HG02678 (cell line): Measurements from ENCODE around the gene SORBS1.
"Not testable (repeated sequence)": the region's sequence is repeated elsewhere in the genome, so short reads cannot be mapped to it uniquely, and the experiment has no call there.

Experiments
- ATAC-seq: cut with Tn5 transposase; IDR thresholded peaks from one replicate; pipeline ENCODE4 v1.9.1; 2021; ENCODE audit warnings: mild to moderate bottlenecking, moderate library complexity; ENCODE audit not compliant: unreplicated experiment

The SORBS1 gene

GRCh38 chr10:95356190-95356955 is 204.8 kb downstream of the SORBS1 start:
- ATAC-seq: no peak

GRCh38 chr10:95355301-95355700 is 205.9 kb downstream of the SORBS1 start:
- ATAC-seq: no peak

GRCh38 chr10:95354110-95354509 is 207.1 kb downstream of the SORBS1 start:
- ATAC-seq: no peak

GRCh38 chr10:95353123-95353522 is 208.0 kb downstream of the SORBS1 start:
- no peak for ATAC-seq

- ATAC-seq: no peak
Measured at GRCh38 chr10:95352684-95353083, 208.5 kb downstream of the SORBS1 start.

- no peak for ATAC-seq
Measured at GRCh38 chr10:95350830-95351228, 210.3 kb downstream of the SORBS1 start.

- ATAC-seq: no peak
Measured at GRCh38 chr10:95350219-95350829, 210.8 kb downstream of the SORBS1 start.

GRCh38 chr10:95347402-95347766 is 213.8 kb downstream of the SORBS1 start:
- not testable (repeated sequence) for ATAC-seq

- ATAC-seq: no peak
Measured at GRCh38 chr10:95346715-95347401, 214.3 kb downstream of the SORBS1 start.

GRCh38 chr10:95343573-95343972 is 217.6 kb downstream of the SORBS1 start:
- no peak for ATAC-seq

GRCh38 chr10:95341716-95342130 is 219.4 kb downstream of the SORBS1 start:
- ATAC-seq: no peak

- ATAC-seq: no peak
Measured at GRCh38 chr10:95339863-95340262, 221.3 kb downstream of the SORBS1 start.

GRCh38 chr10:95337423-95338160 is 223.6 kb downstream of the SORBS1 start:
- no peak for ATAC-seq

- no peak for ATAC-seq
Measured at GRCh38 chr10:95336702-95337101, 224.5 kb downstream of the SORBS1 start.

GRCh38 chr10:95335933-95336699 is 225.1 kb downstream of the SORBS1 start:
- ATAC-seq: no peak

GRCh38 chr10:95334805-95335144 is 226.4 kb downstream of the SORBS1 start:
- ATAC-seq: no peak

- no peak for ATAC-seq
Measured at GRCh38 chr10:95333997-95334804, 227.0 kb downstream of the SORBS1 start.

- ATAC-seq: no peak
Measured at GRCh38 chr10:95332666-95333249, 228.4 kb downstream of the SORBS1 start.

GRCh38 chr10:95331596-95332130 is 229.5 kb downstream of the SORBS1 start:
- no peak for ATAC-seq
